PC-3 (cell line): ENCODE measurements around the gene STAT5B.

Source experiments
- EZH2 ChIP-seq: fragments of 300-600 bp; sonication (generic); IDR thresholded peaks from one replicate; pipeline ENCODE4 v1.6.1; 2017; ENCODE audit warnings: antibody characterized with exemption, mild to moderate bottlenecking, low read length; ENCODE audit not compliant: unreplicated experiment
- EZH2phosphoT487 ChIP-seq: fragments of 300-600 bp; sonication (generic); IDR thresholded peaks from 2 replicates; pipeline ENCODE4 v1.6.1; 2018; ENCODE audit warnings: mild to moderate bottlenecking, antibody characterized with exemption, low read length, borderline replicate concordance
- TF ChIP-seq, protein P1 (sequence below): fragments of 300-600 bp; sonication (generic); conservative IDR thresholded peaks from 2 replicates; pipeline ENCODE4 v1.5.1; 2017; ENCODE audit warnings: antibody characterized with exemption, low read depth, mild to moderate bottlenecking, low read length

DNA sequence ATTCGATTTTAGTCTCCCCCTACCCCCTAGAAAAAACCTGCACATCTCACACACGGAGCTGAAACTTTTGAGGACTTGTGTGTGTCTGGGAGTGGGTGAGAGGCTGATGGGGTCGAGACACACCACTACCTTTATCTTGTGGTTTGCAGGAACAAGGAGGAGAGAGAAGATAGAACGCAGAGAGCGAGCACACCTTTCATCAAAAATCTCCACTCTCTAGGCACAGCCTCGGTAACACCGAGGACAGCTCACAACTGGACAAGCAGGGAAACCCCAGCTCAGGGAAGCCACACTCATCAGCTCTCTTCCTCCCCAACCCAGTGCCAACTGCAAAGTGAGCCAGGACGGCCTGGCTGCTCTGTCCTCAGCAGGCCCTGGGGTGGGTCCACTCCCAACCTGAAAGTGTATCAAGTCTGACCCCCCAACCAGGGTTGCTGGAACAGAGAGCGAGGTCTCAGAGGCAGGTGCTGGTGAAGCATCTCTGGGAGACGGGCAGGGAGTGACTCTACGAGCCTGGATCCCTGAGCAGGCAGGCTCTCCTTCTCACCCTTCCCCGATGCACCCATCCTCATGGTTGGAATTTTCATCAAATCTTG lies 76.7 kb downstream of the STAT5B start:
- TF ChIP-seq, protein P1, sequence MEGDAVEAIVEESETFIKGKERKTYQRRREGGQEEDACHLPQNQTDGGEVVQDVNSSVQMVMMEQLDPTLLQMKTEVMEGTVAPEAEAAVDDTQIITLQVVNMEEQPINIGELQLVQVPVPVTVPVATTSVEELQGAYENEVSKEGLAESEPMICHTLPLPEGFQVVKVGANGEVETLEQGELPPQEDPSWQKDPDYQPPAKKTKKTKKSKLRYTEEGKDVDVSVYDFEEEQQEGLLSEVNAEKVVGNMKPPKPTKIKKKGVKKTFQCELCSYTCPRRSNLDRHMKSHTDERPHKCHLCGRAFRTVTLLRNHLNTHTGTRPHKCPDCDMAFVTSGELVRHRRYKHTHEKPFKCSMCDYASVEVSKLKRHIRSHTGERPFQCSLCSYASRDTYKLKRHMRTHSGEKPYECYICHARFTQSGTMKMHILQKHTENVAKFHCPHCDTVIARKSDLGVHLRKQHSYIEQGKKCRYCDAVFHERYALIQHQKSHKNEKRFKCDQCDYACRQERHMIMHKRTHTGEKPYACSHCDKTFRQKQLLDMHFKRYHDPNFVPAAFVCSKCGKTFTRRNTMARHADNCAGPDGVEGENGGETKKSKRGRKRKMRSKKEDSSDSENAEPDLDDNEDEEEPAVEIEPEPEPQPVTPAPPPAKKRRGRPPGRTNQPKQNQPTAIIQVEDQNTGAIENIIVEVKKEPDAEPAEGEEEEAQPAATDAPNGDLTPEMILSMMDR, result no peak
- TF ChIP-seq EZH2, result no peak
- no peak for TF ChIP-seq EZH2phosphoT487
